MM.1S (cell line): ENCODE measurements around the gene OR3A1.
"Not testable (repeated sequence)": the region's sequence is repeated elsewhere in the genome, so short reads cannot be mapped to it uniquely, and the experiment has no call there.

ENCODE experiments used
- EZH2 ChIP-seq: fragments of 300-600 bp; sonication (generic); optimal IDR thresholded peaks from 2 replicates; pipeline ENCODE3; 2017; ENCODE audit warnings: low read depth, mild to moderate bottlenecking, antibody characterized with exemption, low read length, mixed read lengths
- EZH2phosphoT487 ChIP-seq: fragments of 300-600 bp; sonication (generic); IDR thresholded peaks from 2 replicates; pipeline ENCODE4 v1.6.1; 2018; ENCODE audit warnings: antibody characterized with exemption, low read length
- TF ChIP-seq, protein P1 (sequence below): fragments of 300-600 bp; sonication (generic); IDR thresholded peaks from 2 replicates; pipeline ENCODE4 v1.5.1; 2016; ENCODE audit warnings: antibody characterized with exemption, low read length, mixed read lengths

GRCh38 chr17:3342782-3343181, 44.6 kb upstream of the OR3A1 start:
- TF ChIP-seq, protein P1, sequence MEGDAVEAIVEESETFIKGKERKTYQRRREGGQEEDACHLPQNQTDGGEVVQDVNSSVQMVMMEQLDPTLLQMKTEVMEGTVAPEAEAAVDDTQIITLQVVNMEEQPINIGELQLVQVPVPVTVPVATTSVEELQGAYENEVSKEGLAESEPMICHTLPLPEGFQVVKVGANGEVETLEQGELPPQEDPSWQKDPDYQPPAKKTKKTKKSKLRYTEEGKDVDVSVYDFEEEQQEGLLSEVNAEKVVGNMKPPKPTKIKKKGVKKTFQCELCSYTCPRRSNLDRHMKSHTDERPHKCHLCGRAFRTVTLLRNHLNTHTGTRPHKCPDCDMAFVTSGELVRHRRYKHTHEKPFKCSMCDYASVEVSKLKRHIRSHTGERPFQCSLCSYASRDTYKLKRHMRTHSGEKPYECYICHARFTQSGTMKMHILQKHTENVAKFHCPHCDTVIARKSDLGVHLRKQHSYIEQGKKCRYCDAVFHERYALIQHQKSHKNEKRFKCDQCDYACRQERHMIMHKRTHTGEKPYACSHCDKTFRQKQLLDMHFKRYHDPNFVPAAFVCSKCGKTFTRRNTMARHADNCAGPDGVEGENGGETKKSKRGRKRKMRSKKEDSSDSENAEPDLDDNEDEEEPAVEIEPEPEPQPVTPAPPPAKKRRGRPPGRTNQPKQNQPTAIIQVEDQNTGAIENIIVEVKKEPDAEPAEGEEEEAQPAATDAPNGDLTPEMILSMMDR = not testable (repeated sequence)
- TF ChIP-seq EZH2phosphoT487, EZH2: not testable (repeated sequence)
